GM12878 (cell line): Measurements from ENCODE around the gene MYO1E.

Source experiments
- BHLHE40 ChIP-seq, 2 experiments: fragments of 450-650 bp in 1 of 2; IDR thresholded peaks; 2 replicates each; pipeline ENCODE4 v1.6.1; 2011 to 2017; ENCODE audit warnings: low read depth in 2 of 2, borderline replicate concordance in 1 of 2, improper control_type of control experiment in 1 of 2, low read length in 1 of 2, mild to moderate bottlenecking in 1 of 2
- CTCF ChIP-seq, 3 experiments: IDR thresholded peaks in 2 of 3; conservative IDR thresholded peaks in 1 of 3; 2 replicates each; pipeline ENCODE4 v1.5.1; 2011; ENCODE audit warnings: low read depth in 3 of 3, low read length in 3 of 3, mild to moderate bottlenecking in 3 of 3, control low read depth in 2 of 3, moderate library complexity in 2 of 3, inconsistent platforms in 1 of 3, mixed read lengths in 1 of 3; ENCODE audit not compliant: control insufficient read depth in 2 of 3, insufficient read depth in 1 of 3; ENCODE audit errors: extremely low read depth in 1 of 3
- CUX1 ChIP-seq: IDR thresholded peaks from 2 replicates; pipeline ENCODE4 v1.6.1; 2012; ENCODE audit warnings: improper control_type of control experiment, low read depth, low read length; ENCODE audit not compliant: insufficient replicate concordance
- KDM1A ChIP-seq: fragments of 200-600 bp; sonication (generic); IDR thresholded peaks from 2 replicates; pipeline ENCODE4 v1.6.1; 2016; ENCODE audit warnings: borderline replicate concordance
- SMC3 ChIP-seq: IDR thresholded peaks from 2 replicates; pipeline ENCODE4 v1.6.1; 2011; ENCODE audit warnings: low read length, improper control_type of control experiment, borderline replicate concordance
- SPI1 ChIP-seq: IDR thresholded peaks from 2 replicates; pipeline ENCODE4 v1.6.1; 2011; ENCODE audit warnings: low read depth, mild to moderate bottlenecking, low read length, moderate library complexity, borderline replicate concordance; ENCODE audit not compliant: insufficient read depth
- ZBTB33 ChIP-seq: fragments of 450-650 bp; IDR thresholded peaks from 2 replicates; pipeline ENCODE4 v1.6.1; 2017; ENCODE audit warnings: mild to moderate bottlenecking
- ZNF274 ChIP-seq: IDR thresholded peaks from one replicate; pipeline ENCODE4 v1.8.0; 2011; ENCODE audit not compliant: insufficient read length, insufficient read depth

- TF ChIP-seq BHLHE40 (IDR thresholded peaks at IDR 0.05; ENCODE audit: borderline replicate concordance in 1 of 2, low read depth in 2 of 2, low read length in 1 of 2) = no peak
- no peak for TF ChIP-seq ZBTB33
- no peak for TF ChIP-seq CTCF (IDR thresholded peaks at IDR 0.05 in 2 of 3, conservative IDR thresholded peaks at IDR 0.05 in 1 of 3; ENCODE audit: control insufficient read depth in 2 of 3, extremely low read depth in 1 of 3, insufficient read depth in 1 of 3, low read depth in 3 of 3, low read length in 3 of 3)
- no peak for TF ChIP-seq SPI1
- TF ChIP-seq KDM1A = no peak
- TF ChIP-seq SMC3 = no peak
- TF ChIP-seq ZNF274 = no peak
- TF ChIP-seq CUX1 = no peak
Measured at GRCh38 chr15:59152694-59153450, 219.8 kb downstream of the MYO1E start.
